ENCODE measurements around the gene PIGR.

GRCh38 chr1:206890125-206891060 lies 55.9 kb downstream of the PIGR start:
- TF ChIP-seq CHD2 (IDR thresholded peaks at IDR 0.05; ENCODE audit: low read length, partially characterized antibody) (no peak), POLR2A (IDR thresholded peaks at IDR 0.05; ENCODE audit: low read length) (no peak), POLR2AphosphoS2 (conservative IDR thresholded peaks at IDR 0.05; ENCODE audit: low read length) (no peak), MYC (IDR thresholded peaks at IDR 0.05; ENCODE audit: borderline replicate concordance, low read length) (no peak), ESRRA (IDR thresholded peaks at IDR 0.05; ENCODE audit: borderline replicate concordance, low read length) (no peak), EP300 (IDR thresholded peaks at IDR 0.05) (peak in 1 of 2 experiments; percentile 43; a peak in 3 of 5 replicates)
- TF ChIP-seq, protein P1, sequence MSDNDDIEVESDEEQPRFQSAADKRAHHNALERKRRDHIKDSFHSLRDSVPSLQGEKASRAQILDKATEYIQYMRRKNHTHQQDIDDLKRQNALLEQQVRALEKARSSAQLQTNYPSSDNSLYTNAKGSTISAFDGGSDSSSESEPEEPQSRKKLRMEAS (IDR thresholded peaks at IDR 0.05), result no peak
